Left lung (tissue), 10 donors: ENCODE measurements around the gene RAB3C. TPM values are rescaled to one million over a fixed set of nuclear protein-coding genes. Genes with fewer than 3 reads are reported as not detected.

Experiments used
- ATAC-seq: fragments of 200-7000 bp; cut with Tn5 transposase; one replicate; pipeline ENCODE4 v1.9.1; 2020; ENCODE audit warnings: moderate library complexity
- DNase-seq, 4 donors: peaks; one replicate each; pipeline ENCODE4 v3.0.0-alpha.2; 2013 to 2020
- H3K27ac ChIP-seq, 2 donors: fragments of 200-600 bp; sonication (generic) in 1 of 2; one replicate each; pipeline versions ENCODE4 v1.5.0 to v1.8.0; 2020 to 2021
- H3K27me3 ChIP-seq, 2 donors: fragments of 200-600 bp; sonication (generic) in 1 of 2; one replicate each; pipeline versions ENCODE4 v1.5.0 to v1.8.0; 2020 to 2021
- H3K36me3 ChIP-seq, 2 donors: fragments of 200-600 bp; sonication (generic) in 1 of 2; one replicate each; pipeline versions ENCODE4 v1.5.0 to v1.8.0; 2020 to 2021
- H3K4me1 ChIP-seq, 2 donors: fragments of 200-600 bp; one replicate each; pipeline ENCODE4 v1.8.0; 2021
- H3K4me3 ChIP-seq, 2 donors: fragments of 200-600 bp; sonication (generic) in 1 of 2; one replicate each; pipeline versions ENCODE4 v1.5.0 to v1.8.0; 2020 to 2021; ENCODE audit warnings: mild to moderate bottlenecking in 1 of 2
- H3K9me3 ChIP-seq, 2 donors: fragments of 200-600 bp; sonication (generic) in 1 of 2; one replicate each; pipeline versions ENCODE4 v1.5.0 to v1.8.0; 2020 to 2021
- intact Hi-C, 2 donors: fragments of 100-400 bp; cut with DNase I; formaldehyde crosslinking; loops; one replicate each; pipeline versions ENCODE4 v1.11.2 to v1.14.2; 2022
- polyA plus RNA-seq, 6 donors: library from polyadenylated mRNA; unstranded; fragments of 120-200 nt; gene quantifications; one replicate each; pipeline ENCODE4 v1.2.1, GENCODE V29; 2013; ENCODE audit not compliant: insufficient read length in 6 of 6
- total RNA-seq, 2 donors: library from RNA; stranded (reverse); fragmentation: NEBNext Ultra II Directional; extraction: Animal tissue kit (Norgen Biotek cat#: 25700); gene quantifications; one replicate each; pipeline ENCODE4 v1.2.1, GENCODE V29; 2021
- TF ChIP-seq, protein P1 (sequence below), 2 donors: fragments of 200-600 bp; sonication (generic) in 1 of 2; IDR thresholded peaks; one replicate each; pipeline versions ENCODE4 v1.5.0 to v1.8.0; 2021; ENCODE audit warnings: antibody characterized with exemption in 2 of 2
- donor health status: DM: no; HTN: yes; CAD: no.
- donor health status: DM: no; HTN: no; CAD: no.

The RAB3C gene
- total and polyA plus RNA-seq, 8 donors, result 1.1 to 3.5 (median 1.6) TPM

DNA sequence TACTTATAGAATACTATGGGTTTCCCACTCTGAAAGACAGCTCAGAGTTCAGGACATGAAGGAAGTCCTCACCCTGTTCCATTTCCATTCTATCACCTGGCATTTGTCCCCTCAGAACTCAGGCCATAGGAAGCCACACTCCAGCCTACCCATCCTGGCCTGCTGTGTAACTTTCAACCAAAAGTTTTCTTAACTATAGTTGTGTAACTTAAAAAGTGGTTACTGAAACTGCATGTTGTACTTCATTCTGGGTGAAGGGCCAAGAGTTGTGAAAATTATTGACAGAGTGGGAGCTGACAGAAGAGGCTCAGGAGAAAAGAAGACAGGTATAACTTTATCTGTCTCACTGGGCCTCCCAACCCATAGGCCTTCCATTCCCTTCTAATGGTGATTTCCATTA is 212.5 kb downstream of the RAB3C start:
- intact Hi-C loops, result no loop called here
- DNase-seq (no peak), ATAC-seq (no peak)
- H3K27ac ChIP-seq, result no peak overlapping the region
- no peaks in the 10 kb centered on the region for H3K9me3 ChIP-seq
- H3K27me3 ChIP-seq, result no peaks in the 10 kb centered on the region
- H3K4me3 ChIP-seq, result no peak overlapping the region
- TF ChIP-seq, protein P1, sequence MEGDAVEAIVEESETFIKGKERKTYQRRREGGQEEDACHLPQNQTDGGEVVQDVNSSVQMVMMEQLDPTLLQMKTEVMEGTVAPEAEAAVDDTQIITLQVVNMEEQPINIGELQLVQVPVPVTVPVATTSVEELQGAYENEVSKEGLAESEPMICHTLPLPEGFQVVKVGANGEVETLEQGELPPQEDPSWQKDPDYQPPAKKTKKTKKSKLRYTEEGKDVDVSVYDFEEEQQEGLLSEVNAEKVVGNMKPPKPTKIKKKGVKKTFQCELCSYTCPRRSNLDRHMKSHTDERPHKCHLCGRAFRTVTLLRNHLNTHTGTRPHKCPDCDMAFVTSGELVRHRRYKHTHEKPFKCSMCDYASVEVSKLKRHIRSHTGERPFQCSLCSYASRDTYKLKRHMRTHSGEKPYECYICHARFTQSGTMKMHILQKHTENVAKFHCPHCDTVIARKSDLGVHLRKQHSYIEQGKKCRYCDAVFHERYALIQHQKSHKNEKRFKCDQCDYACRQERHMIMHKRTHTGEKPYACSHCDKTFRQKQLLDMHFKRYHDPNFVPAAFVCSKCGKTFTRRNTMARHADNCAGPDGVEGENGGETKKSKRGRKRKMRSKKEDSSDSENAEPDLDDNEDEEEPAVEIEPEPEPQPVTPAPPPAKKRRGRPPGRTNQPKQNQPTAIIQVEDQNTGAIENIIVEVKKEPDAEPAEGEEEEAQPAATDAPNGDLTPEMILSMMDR (IDR thresholded peaks at IDR 0.05), result no peak
- H3K4me1 ChIP-seq, result no peaks in the 10 kb centered on the region
- H3K36me3 ChIP-seq, result no peaks in the 10 kb centered on the region

DNA sequence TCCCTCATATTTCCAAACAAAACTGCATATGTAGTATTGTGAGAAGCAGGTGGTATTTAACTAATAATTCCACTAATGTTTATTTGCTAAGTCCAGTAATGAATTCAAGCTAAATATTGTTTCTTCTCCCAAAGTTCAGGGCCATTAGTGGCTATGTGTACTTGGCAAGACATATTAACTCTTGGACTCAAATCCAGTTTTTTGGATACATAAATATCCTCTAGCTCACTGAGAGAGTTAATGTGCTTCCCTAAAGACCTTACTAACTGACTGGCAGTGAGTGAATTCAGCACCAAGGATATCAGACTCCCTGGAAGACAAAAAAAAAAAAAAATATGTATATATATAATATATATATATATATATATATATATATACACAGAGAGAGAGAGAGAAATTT is 214.1 kb downstream of the RAB3C start:
- H3K27ac ChIP-seq, result no peak overlapping the region
- TF ChIP-seq, protein P1 (IDR thresholded peaks at IDR 0.05), result no peak
- H3K4me1 ChIP-seq, result no peaks in the 10 kb centered on the region
- no peak overlapping the region for H3K4me3 ChIP-seq
- H3K9me3 ChIP-seq, result no peaks in the 10 kb centered on the region
- H3K36me3 ChIP-seq, result no peaks in the 10 kb centered on the region
- ATAC-seq (no peak), DNase-seq (peak in 1 of 4 donors; percentile 21)
- intact Hi-C loops, result no loop called here
- no peaks in the 10 kb centered on the region for H3K27me3 ChIP-seq

DNA sequence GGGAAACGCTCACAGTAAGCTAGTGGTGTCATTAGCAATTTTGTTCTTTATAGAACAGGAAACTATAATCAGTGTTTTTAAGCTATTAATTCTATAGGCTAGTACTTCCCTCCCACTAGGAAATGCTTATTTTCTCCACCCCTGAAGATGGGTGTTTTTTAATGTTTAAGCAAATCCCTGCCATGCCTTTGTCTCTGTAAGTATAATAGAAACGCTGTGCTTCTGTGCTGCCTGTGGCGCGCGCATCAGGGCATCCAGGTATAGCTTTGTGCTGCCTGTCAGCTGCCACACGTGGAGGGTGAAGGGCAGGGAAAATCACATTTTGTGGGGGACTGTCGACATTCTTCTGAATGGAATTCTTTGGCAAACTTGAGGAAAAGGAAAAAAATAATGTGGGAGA is 217.5 kb downstream of the RAB3C start:
- peak in 1 of 4 donors; percentile 24 for DNase-seq
- ATAC-seq, result no peak
- H3K9me3 ChIP-seq, result no peaks in the 10 kb centered on the region
- TF ChIP-seq, protein P1 (IDR thresholded peaks at IDR 0.05), result no peak
- no peaks in the 10 kb centered on the region for H3K4me1 ChIP-seq
- intact Hi-C loops, result no loop called here
- no peak overlapping the region for H3K4me3 ChIP-seq
- no peaks in the 10 kb centered on the region for H3K27me3 ChIP-seq
- no peaks in the 10 kb centered on the region for H3K36me3 ChIP-seq
- no peak overlapping the region for H3K27ac ChIP-seq

DNA sequence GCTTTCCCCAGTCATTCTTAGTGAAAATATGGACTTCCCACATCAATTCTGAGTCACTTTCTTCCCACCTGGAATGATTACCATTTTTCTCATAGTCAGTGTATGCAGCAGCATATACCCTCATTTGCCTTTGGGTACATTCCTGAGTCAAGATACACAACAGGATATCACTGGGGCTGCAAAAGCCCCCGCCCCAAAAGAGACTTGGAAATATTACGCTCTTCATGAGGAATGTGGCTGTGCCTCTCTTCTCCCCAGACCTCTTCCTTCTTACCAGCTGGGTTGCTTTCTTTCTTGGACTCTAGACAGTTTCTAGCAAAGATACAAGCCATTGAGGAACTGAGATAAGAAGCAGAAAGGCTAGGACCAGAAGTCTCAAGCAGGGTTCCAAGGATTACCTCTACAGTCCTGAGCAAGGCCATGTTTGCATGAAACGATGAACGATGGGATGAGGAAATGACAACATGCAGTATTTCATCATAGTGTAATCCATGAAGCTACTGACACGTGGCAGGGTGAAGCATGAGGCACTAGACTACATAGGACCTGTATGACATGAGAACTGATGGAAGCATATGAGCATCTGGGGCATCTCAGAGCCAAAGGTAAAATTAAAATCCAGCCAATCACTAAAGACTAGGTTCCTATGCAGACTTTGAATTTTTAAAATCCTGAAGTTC is 218.1 kb downstream of the RAB3C start:
- intact Hi-C loops, result no loop called here
- DNase-seq (no peak), ATAC-seq (no peak)
- TF ChIP-seq, protein P1 (IDR thresholded peaks at IDR 0.05), result no peak
- Histone ChIP-seq H3K4me1 (no peaks in the 10 kb centered on the region), H3K27me3 (no peaks in the 10 kb centered on the region), H3K4me3 (no peak overlapping the region), H3K27ac (no peak overlapping the region), H3K36me3 (no peaks in the 10 kb centered on the region), H3K9me3 (no peaks in the 10 kb centered on the region)

DNA sequence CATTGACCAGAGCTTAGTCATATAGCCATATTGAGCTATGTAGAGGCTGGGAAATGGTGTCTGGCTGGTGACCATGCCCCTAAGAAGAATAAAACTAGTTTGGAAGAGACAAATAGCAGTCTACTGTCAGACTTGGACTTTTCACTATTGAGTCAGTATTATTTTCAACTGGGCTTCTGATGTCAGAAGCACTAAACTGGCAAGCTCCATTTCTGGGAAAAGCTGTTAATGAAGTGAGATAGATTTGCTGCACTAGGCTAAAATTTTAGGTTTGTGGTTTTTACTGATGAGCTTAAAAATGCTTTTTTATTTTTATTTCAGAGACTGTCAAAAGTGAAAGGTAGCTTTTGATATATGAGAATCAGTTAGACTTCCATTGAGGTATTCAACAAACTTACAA is 220.2 kb downstream of the RAB3C start:
- DNase-seq, result peak in 2 of 4 donors; percentile 23 to 32

More for the DNA sequence above, 220.2 kb downstream of the RAB3C start:
- intact Hi-C loops, result no loop called here
- Histone ChIP-seq H3K4me3 (no peak overlapping the region), H3K36me3 (no peaks in the 10 kb centered on the region), H3K9me3 (no peaks in the 10 kb centered on the region), H3K27ac (no peak overlapping the region), H3K27me3 (no peaks in the 10 kb centered on the region), H3K4me1 (no peaks in the 10 kb centered on the region)
- ATAC-seq, result no peak
- TF ChIP-seq, protein P1 (IDR thresholded peaks at IDR 0.05), result no peak
